HepG2 (cell line): ENCODE results near the gene CAMK1G. TPM values are rescaled to one million over a fixed set of nuclear protein-coding genes. Genes with fewer than 3 reads are reported as not detected.

ENCODE experiments used
- ATAC-seq: fragments of 200-7000 bp; cut with Tn5 transposase; 3 replicates; pipeline ENCODE4 v1.9.1; 2020; ENCODE audit warnings: mild to moderate bottlenecking, moderate library complexity
- BruUV-seq: library from RNA; stranded (reverse); fragments of 400-500 nt; replicated peaks from 2 replicates; lab custom pipeline; 2021; lab: Mats Ljungman, UMichigan
- CTCF ChIA-PET: fragments of 300-600 bp; formaldehyde crosslinking; extraction: SDS; loops from one replicate; lab custom pipeline; 2021; ENCODE audit warnings: low total read pairs, inconsistent platforms, low intra/inter-chr PET ratio; lab: Yijun Ruan, JAX
- POLR2A ChIA-PET: fragments of 350-600 bp; sonication (Branson Sonifier 250); formaldehyde crosslinking; loops from one replicate; lab custom pipeline; 2020; ENCODE audit warnings: antibody characterized with exemption, inconsistent platforms; lab: Yijun Ruan, JAX
- DNase-seq: peaks from one replicate; pipeline ENCODE4 v3.0.0-alpha.2; 2015; ENCODE audit warnings: low spot score
- FAIRE-seq: peaks from 3 replicates; lab custom pipeline; 2011; peaks lifted over from hg19 to GRCh38; lab: Jason Lieb, UNC
- H2AFZ ChIP-seq: one replicate; pipeline ENCODE4 v1.6.1; 2011; ENCODE audit warnings: low read length, inconsistent platforms
- H3K27ac ChIP-seq: fragments of 300-600 bp; 3 replicates; pipeline ENCODE4 v1.8.0; 2011; ENCODE audit warnings: mixed run types, mild to moderate bottlenecking, mixed read lengths, low read length, inconsistent platforms; ENCODE audit not compliant: insufficient read depth; ENCODE audit errors: extremely low read length
- H3K27me3 ChIP-seq, 2 experiments: fragments of 200-600 bp in 1 of 2; 2 replicates in 1 of 2; 3 replicates in 1 of 2; pipeline versions ENCODE4 v1.6.0 to v1.8.0; 2011; ENCODE audit warnings: low read length in 2 of 2, mild to moderate bottlenecking in 2 of 2, moderate library complexity in 2 of 2, inconsistent platforms in 1 of 2; ENCODE audit not compliant: insufficient read depth in 2 of 2, control insufficient read depth in 1 of 2
- H3K36me3 ChIP-seq, 2 experiments: fragments of 200-600 bp in 1 of 2; replicated peaks in 1 of 2; 2 replicates in 1 of 2; 3 replicates in 1 of 2; pipeline versions ENCODE4 v1.5.1 to v1.8.0; 2011; ENCODE audit warnings: low read length in 2 of 2, inconsistent platforms in 1 of 2; ENCODE audit not compliant: insufficient read depth in 2 of 2, control insufficient read depth in 1 of 2
- H3K4me1 ChIP-seq: 2 replicates; pipeline ENCODE4 v1.5.1; 2012; ENCODE audit warnings: low read length, inconsistent platforms; ENCODE audit not compliant: insufficient read depth
- H3K4me2 ChIP-seq: 2 replicates; pipeline ENCODE4 v1.6.0; 2011; ENCODE audit warnings: low read depth, low read length, inconsistent platforms
- H3K4me3 ChIP-seq, 3 experiments: fragments of 200-600 bp in 1 of 3; sonication (generic), shearing (Covaris generic) in 1 of 3; replicated peaks in 1 of 3; 2 replicates each; pipeline ENCODE4 v1.5.1; 2011 to 2016; ENCODE audit warnings: low read length in 3 of 3, inconsistent platforms in 2 of 3, low read depth in 2 of 3, mild to moderate bottlenecking in 2 of 3, control low read depth in 1 of 3, mixed read lengths in 1 of 3; ENCODE audit not compliant: insufficient read depth in 1 of 3
- H3K79me2 ChIP-seq: one replicate; pipeline ENCODE4 v1.6.1; 2011; ENCODE audit warnings: low read length, inconsistent platforms; ENCODE audit not compliant: insufficient read depth
- H3K9ac ChIP-seq: 2 replicates; pipeline ENCODE4 v1.6.0; 2011; ENCODE audit warnings: mild to moderate bottlenecking, low read depth, low read length, inconsistent platforms; ENCODE audit not compliant: insufficient read depth
- H3K9me3 ChIP-seq: 2 replicates; pipeline ENCODE4 v1.5.1; 2012; ENCODE audit warnings: mild to moderate bottlenecking, low read length
- H4K20me1 ChIP-seq: 2 replicates; pipeline ENCODE4 v1.6.0; 2011; ENCODE audit warnings: inconsistent platforms, mild to moderate bottlenecking, low read length, moderate library complexity; ENCODE audit not compliant: insufficient read depth
- ARNT ChIP-seq: fragments of 450-650 bp; IDR thresholded peaks from 2 replicates; pipeline ENCODE4 v1.6.1; 2017
- ERF ChIP-seq: IDR thresholded peaks from 2 replicates; pipeline ENCODE4 v1.6.1; 2018; ENCODE audit warnings: missing biosample characterization, missing genetic modification reagents
- FIP1L1 ChIP-seq: fragments of 200-400 bp; formaldehyde crosslinking; IDR thresholded peaks from 2 replicates; pipeline ENCODE4 v1.6.1; 2018; ENCODE audit warnings: low read depth, mild to moderate bottlenecking, low read length, moderate library complexity, borderline replicate concordance; ENCODE audit not compliant: insufficient read depth
- JUN ChIP-seq: sonication (generic); formaldehyde crosslinking; IDR thresholded peaks from 2 replicates; pipeline ENCODE4 v1.4.0; 2020; ENCODE audit warnings: mild to moderate bottlenecking, missing genetic modification reagents
- KAT2B ChIP-seq: fragments of 150-350 bp; IDR thresholded peaks from 2 replicates; pipeline ENCODE4 v1.6.1; 2014; ENCODE audit warnings: low read depth, low read length, borderline replicate concordance
- LBX2 ChIP-seq: sonication (generic); formaldehyde crosslinking; IDR thresholded peaks from 2 replicates; pipeline ENCODE4 v1.5.0; 2020; ENCODE audit warnings: missing genetic modification reagents, mild to moderate bottlenecking, borderline replicate concordance
- MYNN ChIP-seq: sonication (generic); formaldehyde crosslinking; IDR thresholded peaks from 2 replicates; pipeline ENCODE4 v1.4.0; 2020; ENCODE audit warnings: mild to moderate bottlenecking, low read depth, missing genetic modification reagents
- MZF1 ChIP-seq: sonication (generic); formaldehyde crosslinking; IDR thresholded peaks from 2 replicates; pipeline ENCODE4 v1.8.1; 2023; ENCODE audit warnings: mild to moderate bottlenecking, missing genetic modification reagents, borderline replicate concordance
- SMAD9 ChIP-seq: sonication (generic); formaldehyde crosslinking; IDR thresholded peaks from 2 replicates; pipeline ENCODE4 v1.5.1; 2020; ENCODE audit warnings: mild to moderate bottlenecking, missing genetic modification reagents
- TEAD3 ChIP-seq: optimal IDR thresholded peaks from 2 replicates; pipeline ENCODE3; 2016; ENCODE audit warnings: borderline replicate concordance
- TFAP4 ChIP-seq: sonication (generic); IDR thresholded peaks from 2 replicates; pipeline ENCODE4 v1.6.1; 2016; ENCODE audit warnings: low read depth, borderline replicate concordance
- XRCC5 ChIP-seq: fragments of 200-400 bp; formaldehyde crosslinking; optimal IDR thresholded peaks from 2 replicates; pipeline ENCODE3; 2017; ENCODE audit warnings: mild to moderate bottlenecking, low read length
- ZNF367 ChIP-seq: sonication (generic); formaldehyde crosslinking; IDR thresholded peaks from 2 replicates; pipeline ENCODE4 v1.4.0; 2020; ENCODE audit warnings: missing genetic modification reagents, borderline replicate concordance
- ZNF512 ChIP-seq: sonication (generic); formaldehyde crosslinking; IDR thresholded peaks from 2 replicates; pipeline ENCODE4 v1.4.0; 2020; ENCODE audit warnings: mild to moderate bottlenecking, missing genetic modification reagents
- ZNF652 ChIP-seq: IDR thresholded peaks from 2 replicates; pipeline ENCODE4 v1.6.1; 2016; ENCODE audit warnings: low read depth, borderline replicate concordance
- ZNF784 ChIP-seq: sonication (generic); formaldehyde crosslinking; IDR thresholded peaks from 2 replicates; pipeline ENCODE4 v1.5.1; 2020; ENCODE audit warnings: missing genetic modification reagents, mild to moderate bottlenecking, borderline replicate concordance
- whole genome bisulfite sequencing: methylation state at CpG from one replicate; pipeline ENCODE4 v1.1.6; 2017; ENCODE audit warnings: low lambda C conversion rate; 5-methylcytosine and 5-hydroxymethylcytosine counted together
- in situ Hi-C: cut with HindIII; loops from 2 replicates; pipeline ENCODE4 v1.10.0; 2017; ENCODE audit warnings: low pct_unique_long_range_greater_than_20kb; ENCODE audit not compliant: extremely low pct_ligation_motif_present
- intact Hi-C: fragments of 100-400 bp; cut with micrococcal nuclease; formaldehyde crosslinking; loops from one replicate; pipeline ENCODE4 v1.10.0; 2022; ENCODE audit not compliant: unreplicated experiment
- polyA plus RNA-seq, 8 experiments: library from polyadenylated mRNA; depleted of rRNA in 3 of 8; stranded (reverse) in 7 of 8; unstranded in 1 of 8; fragments of >200 nt; fragmentation: Illumina TruSeq in 4 of 8; extraction: Trizol in 4 of 8; gene quantifications; 2 replicates each; pipeline versions ENCODE4 v1.2.1 to v1.2.3, GENCODE V29; 2011 to 2016; ENCODE audit warnings: low read depth in 4 of 8, missing spikeins in 1 of 8, mixed read lengths in 1 of 8; ENCODE audit not compliant: insufficient read depth in 1 of 8
- total RNA-seq, 5 experiments: library from RNA; depleted of rRNA; stranded (reverse); fragments of >200 nt; fragmentation: Illumina TruSeq; extraction: Trizol; gene quantifications; 2 replicates each; pipeline ENCODE4 v1.2.3, GENCODE V29; 2016; ENCODE audit warnings: low read depth in 1 of 5
- TF ChIP-seq, protein P1 (sequence below): sonication (generic); formaldehyde crosslinking; conservative IDR thresholded peaks from 2 replicates; pipeline ENCODE4 v1.4.0; 2020; ENCODE audit warnings: missing genetic modification reagents
- TF ChIP-seq, protein P2 (sequence below): sonication (generic); formaldehyde crosslinking; IDR thresholded peaks from 2 replicates; pipeline ENCODE4 v1.4.0; 2020; ENCODE audit warnings: missing genetic modification reagents

The CAMK1G gene
- total and polyA plus RNA-seq, 2 of the 13 experiments (the other 11 are each of a cell fraction or from before 2014, with no cell fraction given) = not detected

GRCh38 chr1:209577346-209577745 lies 6.2 kb upstream of the CAMK1G start (continued):
- TF ChIP-seq TFAP4 = no peak
- no peak for TF ChIP-seq JUN (CRISPR knock-in tag)
- TF ChIP-seq LBX2 (CRISPR knock-in tag) = no peak
- TF ChIP-seq, all 625 proteins: peak for 0

GRCh38 chr1:209580577-209580976 lies 2.9 kb upstream of the CAMK1G start:
- Histone ChIP-seq H3K4me2 (no peak overlapping the region), H3K79me2 (no peaks in the 10 kb centered on the region), H3K9me3 (no peaks in the 10 kb centered on the region), H3K9ac (no peak overlapping the region), H3K27me3 (no peaks in the 10 kb centered on the region), H3K4me3 (no peak overlapping the region), H3K36me3 (no peaks in the 10 kb centered on the region), H4K20me1 (no peaks in the 10 kb centered on the region), H2AFZ (no peak overlapping the region), H3K4me1 (no peaks in the 10 kb centered on the region), H3K27ac (no peak overlapping the region)
- no peak for DNase-seq
- 4% methylated on average over 2 of the region's 2 CpGs for WGBS
- in situ Hi-C loops = no loop called here
- FAIRE-seq = no peak
- POLR2A ChIA-PET = no interaction called here
- no TSS peak for BruUV-seq
- ATAC-seq = no peak
- CTCF ChIA-PET = no interaction called here
- intact Hi-C loops = no loop called here
- TF ChIP-seq ERF = no peak
- TF ChIP-seq, protein P1, sequence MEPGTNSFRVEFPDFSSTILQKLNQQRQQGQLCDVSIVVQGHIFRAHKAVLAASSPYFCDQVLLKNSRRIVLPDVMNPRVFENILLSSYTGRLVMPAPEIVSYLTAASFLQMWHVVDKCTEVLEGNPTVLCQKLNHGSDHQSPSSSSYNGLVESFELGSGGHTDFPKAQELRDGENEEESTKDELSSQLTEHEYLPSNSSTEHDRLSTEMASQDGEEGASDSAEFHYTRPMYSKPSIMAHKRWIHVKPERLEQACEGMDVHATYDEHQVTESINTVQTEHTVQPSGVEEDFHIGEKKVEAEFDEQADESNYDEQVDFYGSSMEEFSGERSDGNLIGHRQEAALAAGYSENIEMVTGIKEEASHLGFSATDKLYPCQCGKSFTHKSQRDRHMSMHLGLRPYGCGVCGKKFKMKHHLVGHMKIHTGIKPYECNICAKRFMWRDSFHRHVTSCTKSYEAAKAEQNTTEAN (CRISPR knock-in tag) = no peak
- TF ChIP-seq FIP1L1 = no peak
- TF ChIP-seq TEAD3 (CRISPR knock-in tag) = no peak
- TF ChIP-seq SMAD9 (CRISPR knock-in tag) = no peak
- no peak for TF ChIP-seq ZNF512 (CRISPR knock-in tag)
- no peak for TF ChIP-seq ZNF367 (CRISPR knock-in tag)
- TF ChIP-seq ZNF784 (CRISPR knock-in tag) = no peak
- TF ChIP-seq MYNN (CRISPR knock-in tag) = no peak
- no peak for TF ChIP-seq ZNF652 (CRISPR knock-in tag)
- TF ChIP-seq XRCC5 = no peak
- TF ChIP-seq KAT2B = no peak
- no peak for TF ChIP-seq MZF1 (CRISPR knock-in tag)
- no peak for TF ChIP-seq ARNT
- TF ChIP-seq, protein P2, sequence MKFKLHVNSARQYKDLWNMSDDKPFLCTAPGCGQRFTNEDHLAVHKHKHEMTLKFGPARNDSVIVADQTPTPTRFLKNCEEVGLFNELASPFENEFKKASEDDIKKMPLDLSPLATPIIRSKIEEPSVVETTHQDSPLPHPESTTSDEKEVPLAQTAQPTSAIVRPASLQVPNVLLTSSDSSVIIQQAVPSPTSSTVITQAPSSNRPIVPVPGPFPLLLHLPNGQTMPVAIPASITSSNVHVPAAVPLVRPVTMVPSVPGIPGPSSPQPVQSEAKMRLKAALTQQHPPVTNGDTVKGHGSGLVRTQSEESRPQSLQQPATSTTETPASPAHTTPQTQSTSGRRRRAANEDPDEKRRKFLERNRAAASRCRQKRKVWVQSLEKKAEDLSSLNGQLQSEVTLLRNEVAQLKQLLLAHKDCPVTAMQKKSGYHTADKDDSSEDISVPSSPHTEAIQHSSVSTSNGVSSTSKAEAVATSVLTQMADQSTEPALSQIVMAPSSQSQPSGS (CRISPR knock-in tag) = no peak
